Measurements from ENCODE around the gene PCCA. TPM values are rescaled to one million over a fixed set of nuclear protein-coding genes. Genes with fewer than 3 reads are reported as not detected.

Gene PCCA
- total RNA-seq, 3 donors from 2014 or later: 46.6 to 69.8 (median 64.7) TPM

DNA sequence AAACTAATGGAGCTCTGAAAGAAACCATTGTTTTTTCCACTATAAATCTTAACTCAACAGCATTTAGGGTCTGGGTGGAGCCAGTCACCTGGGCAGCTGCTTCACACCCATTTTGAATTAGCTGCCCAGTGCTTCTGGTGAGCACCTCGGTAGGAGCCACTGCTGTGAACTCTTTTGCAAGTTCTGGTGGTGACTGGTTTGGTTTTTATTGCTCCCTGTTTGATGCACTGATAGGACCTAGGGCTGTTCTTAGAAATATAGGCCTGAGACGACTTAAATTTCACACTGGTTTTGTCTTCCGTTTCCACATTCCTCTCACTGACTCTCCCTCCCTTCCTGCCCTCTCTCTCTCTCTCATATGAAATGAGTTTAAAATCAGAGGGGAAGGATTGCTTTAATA lies 395.8 kb downstream of the PCCA start:
- intact Hi-C loops (cut with DNase I; ENCODE audit: low total_unique reads): no loop called here

DNA sequence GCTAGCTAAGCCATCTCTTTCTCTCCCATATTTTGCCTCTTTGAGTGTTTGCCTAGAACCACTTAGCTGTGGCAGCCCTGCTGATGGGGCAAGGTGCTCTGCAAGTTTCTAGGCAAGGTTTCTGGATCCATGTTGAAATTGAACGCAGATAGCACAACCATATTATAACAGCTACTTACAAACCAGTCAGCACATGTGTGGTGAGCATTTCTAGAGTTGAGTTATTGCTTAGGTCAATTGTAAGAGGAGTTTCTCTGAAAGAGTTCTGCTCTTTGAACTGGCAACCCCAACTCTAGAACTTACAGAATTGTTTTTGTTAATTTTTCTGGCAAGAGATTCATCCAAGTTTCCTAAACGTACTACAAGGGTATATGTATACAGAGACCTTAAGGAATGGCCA lies 396.4 kb downstream of the PCCA start:
- Histone ChIP-seq H3K27ac (no peak overlapping the region), H3K4me3 (no peak overlapping the region), H3K27me3 (no peaks in the 10 kb centered on the region), H3K9me3 (no peaks in the 10 kb centered on the region), H3K36me3 (no peaks in the 10 kb centered on the region), H3K4me1 (no peaks in the 10 kb centered on the region)
- DNase-seq (ENCODE audit: low spot score in 2 of 2): no peak
- intact Hi-C loops (cut with DNase I; ENCODE audit: low total_unique reads): no loop called here
- TF ChIP-seq POLR2A (IDR thresholded peaks at IDR 0.05) (no peak), POLR2AphosphoS5 (IDR thresholded peaks at IDR 0.05) (no peak)
- TF ChIP-seq, protein P1, sequence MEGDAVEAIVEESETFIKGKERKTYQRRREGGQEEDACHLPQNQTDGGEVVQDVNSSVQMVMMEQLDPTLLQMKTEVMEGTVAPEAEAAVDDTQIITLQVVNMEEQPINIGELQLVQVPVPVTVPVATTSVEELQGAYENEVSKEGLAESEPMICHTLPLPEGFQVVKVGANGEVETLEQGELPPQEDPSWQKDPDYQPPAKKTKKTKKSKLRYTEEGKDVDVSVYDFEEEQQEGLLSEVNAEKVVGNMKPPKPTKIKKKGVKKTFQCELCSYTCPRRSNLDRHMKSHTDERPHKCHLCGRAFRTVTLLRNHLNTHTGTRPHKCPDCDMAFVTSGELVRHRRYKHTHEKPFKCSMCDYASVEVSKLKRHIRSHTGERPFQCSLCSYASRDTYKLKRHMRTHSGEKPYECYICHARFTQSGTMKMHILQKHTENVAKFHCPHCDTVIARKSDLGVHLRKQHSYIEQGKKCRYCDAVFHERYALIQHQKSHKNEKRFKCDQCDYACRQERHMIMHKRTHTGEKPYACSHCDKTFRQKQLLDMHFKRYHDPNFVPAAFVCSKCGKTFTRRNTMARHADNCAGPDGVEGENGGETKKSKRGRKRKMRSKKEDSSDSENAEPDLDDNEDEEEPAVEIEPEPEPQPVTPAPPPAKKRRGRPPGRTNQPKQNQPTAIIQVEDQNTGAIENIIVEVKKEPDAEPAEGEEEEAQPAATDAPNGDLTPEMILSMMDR (IDR thresholded peaks at IDR 0.05): no peak

More for the DNA sequence above, 395.8 kb downstream of the PCCA start:
- no peak overlapping the region for H3K4me3 ChIP-seq
- TF ChIP-seq POLR2AphosphoS5 (IDR thresholded peaks at IDR 0.05) (no peak), POLR2A (IDR thresholded peaks at IDR 0.05) (no peak)
- TF ChIP-seq, protein P1 (IDR thresholded peaks at IDR 0.05): no peak
- H3K27ac ChIP-seq: no peak overlapping the region
- DNase-seq (ENCODE audit: low spot score in 2 of 2): no peak
- H3K36me3 ChIP-seq: no peaks in the 10 kb centered on the region
- no peaks in the 10 kb centered on the region for H3K27me3 ChIP-seq
- no peaks in the 10 kb centered on the region for H3K4me1 ChIP-seq
- no peaks in the 10 kb centered on the region for H3K9me3 ChIP-seq

DNA sequence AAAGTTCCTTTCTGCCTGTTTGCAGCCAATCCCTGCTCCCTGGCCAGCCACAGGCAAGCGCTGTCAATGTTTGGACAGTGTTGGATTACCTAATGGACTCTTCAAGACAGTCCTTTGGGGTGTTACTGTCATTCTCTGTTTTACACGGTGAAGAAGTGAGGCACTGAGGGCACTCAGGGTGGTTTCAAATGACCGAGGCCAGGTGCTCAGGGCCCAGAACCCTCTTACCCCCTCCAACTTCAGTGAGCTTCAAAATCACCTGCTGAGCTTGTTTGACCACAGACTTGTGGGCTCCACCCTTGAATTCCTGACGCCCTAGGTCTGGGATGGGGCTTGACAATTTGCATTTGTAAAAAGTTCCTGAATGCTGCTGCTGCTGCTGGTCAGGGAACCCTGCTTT lies 401.8 kb downstream of the PCCA start:
- TF ChIP-seq POLR2A (IDR thresholded peaks at IDR 0.05) (no peak), POLR2AphosphoS5 (IDR thresholded peaks at IDR 0.05) (no peak)
- TF ChIP-seq, protein P1 (IDR thresholded peaks at IDR 0.05): no peak
- H3K27me3 ChIP-seq: no peaks in the 10 kb centered on the region
- no peak for DNase-seq (ENCODE audit: low spot score in 2 of 2)
- H3K4me1 ChIP-seq: no peaks in the 10 kb centered on the region
- intact Hi-C loops (cut with DNase I; ENCODE audit: low total_unique reads): no loop called here
- H3K36me3 ChIP-seq: no peaks in the 10 kb centered on the region
- no peak overlapping the region for H3K4me3 ChIP-seq
- peak overlapping the region in 1 of 2 donors; percentile 44 for H3K27ac ChIP-seq
- no peaks in the 10 kb centered on the region for H3K9me3 ChIP-seq

DNA sequence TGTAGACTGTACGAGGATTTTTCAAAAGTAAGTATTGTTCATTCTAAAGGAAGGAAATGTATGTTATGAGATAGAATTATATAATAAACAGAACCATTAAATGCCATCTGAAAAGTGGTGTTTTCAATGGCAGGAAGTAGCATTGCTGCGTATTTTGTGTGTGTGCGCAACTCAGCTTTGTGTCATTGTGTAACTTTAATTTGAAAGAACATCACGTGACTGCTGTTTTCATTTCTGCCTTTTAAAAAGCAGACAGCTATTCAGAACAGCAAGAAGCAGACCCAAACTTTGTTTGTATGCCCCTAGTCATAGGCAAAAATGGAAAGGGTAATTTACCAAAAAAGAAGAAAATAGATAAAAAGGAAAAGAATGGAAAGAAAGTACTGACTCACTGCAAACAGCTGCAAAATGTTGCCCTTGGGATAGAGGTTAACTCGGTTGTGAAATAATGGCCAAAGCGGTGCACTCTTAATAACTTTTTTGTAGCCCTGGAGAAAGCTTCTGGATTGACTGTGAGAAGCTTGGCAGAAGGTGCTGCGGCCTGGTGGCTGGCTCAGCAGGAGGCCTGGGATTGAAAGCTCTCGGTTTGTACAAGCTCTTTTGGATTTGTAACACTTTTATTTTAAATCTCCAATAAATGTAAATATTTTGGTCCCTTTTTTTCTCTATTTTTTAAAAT lies 402.4 kb downstream of the PCCA start:
- H3K4me1 ChIP-seq: no peaks in the 10 kb centered on the region
- no peak overlapping the region for H3K4me3 ChIP-seq
- no peak for DNase-seq (ENCODE audit: low spot score in 2 of 2)
- H3K9me3 ChIP-seq: no peaks in the 10 kb centered on the region
- intact Hi-C loops (cut with DNase I; ENCODE audit: low total_unique reads): no loop called here
- H3K27me3 ChIP-seq: no peaks in the 10 kb centered on the region
- peak overlapping the region in 1 of 2 donors; percentile 44 for H3K27ac ChIP-seq
- TF ChIP-seq, protein P1 (IDR thresholded peaks at IDR 0.05): no peak
- TF ChIP-seq POLR2AphosphoS5 (IDR thresholded peaks at IDR 0.05): no peak
- no peak for TF ChIP-seq POLR2A (IDR thresholded peaks at IDR 0.05)
- H3K36me3 ChIP-seq: no peaks in the 10 kb centered on the region

DNA sequence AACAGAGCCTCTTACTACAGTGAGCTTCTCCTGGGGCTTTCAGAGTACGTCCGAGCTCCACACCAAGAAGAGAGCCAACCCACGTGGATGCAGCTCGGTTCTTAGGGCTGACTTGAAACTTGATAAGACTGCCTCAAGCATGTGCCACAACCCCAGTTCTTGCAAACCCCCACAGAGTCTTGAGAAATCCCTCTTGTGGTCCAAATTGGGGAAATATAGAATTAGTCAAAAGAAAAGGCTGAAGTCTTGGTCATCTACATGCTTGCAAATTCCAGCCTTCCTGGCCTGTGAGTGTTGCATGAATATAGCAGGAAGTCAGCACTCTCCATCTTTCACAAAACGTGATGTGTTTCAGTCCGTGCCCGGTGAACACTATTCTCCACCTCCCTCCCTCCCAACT lies 404.5 kb downstream of the PCCA start:
- no peaks in the 10 kb centered on the region for H3K36me3 ChIP-seq
- H3K9me3 ChIP-seq: no peaks in the 10 kb centered on the region
- DNase-seq (ENCODE audit: low spot score in 2 of 2): no peak
- H3K4me1 ChIP-seq: no peaks in the 10 kb centered on the region
- no peaks in the 10 kb centered on the region for H3K27me3 ChIP-seq
- H3K4me3 ChIP-seq: no peak overlapping the region
- TF ChIP-seq, protein P1 (IDR thresholded peaks at IDR 0.05): no peak
- TF ChIP-seq POLR2A (IDR thresholded peaks at IDR 0.05) (no peak), POLR2AphosphoS5 (IDR thresholded peaks at IDR 0.05) (no peak)
- intact Hi-C loops (cut with DNase I; ENCODE audit: low total_unique reads): no loop called here
- H3K27ac ChIP-seq: no peak overlapping the region

Data from breast epithelium (tissue), 4 donors.